Measurements from ENCODE around the gene RASD2. TPM values are rescaled to one million over a fixed set of nuclear protein-coding genes. Genes with fewer than 3 reads are reported as not detected.

The RASD2 gene
- polyA plus RNA-seq, 1 donor = 4.7 TPM

GRCh38 chr22:35558719-35559118, 18.1 kb downstream of the RASD2 start:
- Histone ChIP-seq H3K4me3 (ENCODE audit: low read length) (no peak overlapping the region), H3K27ac (ENCODE audit: low read length) (no peak overlapping the region), H3K27me3 (ENCODE audit: control insufficient read depth, insufficient read depth, low read length) (peaks cover 6% of the 10 kb centered on the region), H3K4me1 (ENCODE audit: control insufficient read depth, insufficient read depth, low read length) (no peaks in the 10 kb centered on the region), H3K9me3 (ENCODE audit: control insufficient read depth, low read depth, low read length) (no peaks in the 10 kb centered on the region), H3K36me3 (ENCODE audit: control insufficient read depth, insufficient read depth, low read length) (no peaks in the 10 kb centered on the region)
- no peak for DNase-seq
- WGBS (ENCODE audit: insufficient coverage, low lambda C conversion rate) = no CpG with 5 or more reads among the region's 3 CpGs

DNA sequence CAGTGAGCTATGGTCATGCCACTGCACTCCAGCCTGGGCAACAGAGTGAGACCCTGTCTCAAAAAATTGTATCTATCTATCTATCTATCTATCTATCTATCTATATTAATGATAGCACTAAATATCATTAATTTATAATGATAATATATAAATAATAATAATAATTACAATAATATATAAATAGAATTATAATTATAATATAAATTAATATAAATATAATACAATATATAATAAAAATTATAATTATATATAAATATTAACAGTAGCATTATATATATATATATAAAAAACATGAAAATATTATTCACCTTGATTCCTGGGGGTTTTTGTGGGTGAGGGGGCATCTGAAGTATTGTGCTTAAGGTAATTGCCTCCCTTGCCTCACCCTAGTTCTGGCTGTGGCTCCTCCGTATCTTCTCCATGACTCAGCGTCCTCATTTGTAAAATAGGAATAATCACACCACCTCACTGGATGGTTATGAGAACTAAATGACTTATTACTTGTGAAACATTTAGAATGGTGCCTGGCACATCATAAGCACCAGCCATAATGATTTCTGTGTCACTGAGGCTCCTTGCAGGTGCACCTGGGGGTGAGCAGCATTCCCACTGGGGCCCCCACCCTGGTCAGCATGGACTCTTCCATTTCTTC, 18.8 kb downstream of the RASD2 start:
- H3K36me3 ChIP-seq (ENCODE audit: control insufficient read depth, insufficient read depth, low read length) = no peaks in the 10 kb centered on the region
- H3K4me3 ChIP-seq (ENCODE audit: low read length) = no peak overlapping the region
- no peak overlapping the region for H3K27ac ChIP-seq (ENCODE audit: low read length)
- no CpG with 5 or more reads among the region's 2 CpGs for WGBS (ENCODE audit: insufficient coverage, low lambda C conversion rate)
- no peaks in the 10 kb centered on the region for H3K9me3 ChIP-seq (ENCODE audit: control insufficient read depth, low read depth, low read length)
- peaks cover 6% of the 10 kb centered on the region for H3K27me3 ChIP-seq (ENCODE audit: control insufficient read depth, insufficient read depth, low read length)
- DNase-seq = no peak
- H3K4me1 ChIP-seq (ENCODE audit: control insufficient read depth, insufficient read depth, low read length) = no peaks in the 10 kb centered on the region

- H3K27ac ChIP-seq (ENCODE audit: low read length) = no peak overlapping the region
- no CpG with 5 or more reads among the region's 5 CpGs for WGBS (ENCODE audit: insufficient coverage, low lambda C conversion rate)
Measured at GRCh38 chr22:35560366-35560765, 19.7 kb downstream of the RASD2 start.

GRCh38 chr22:35560824-35561223, 20.2 kb downstream of the RASD2 start:
- 100% methylated on average over 1 of the region's 1 CpG for WGBS (ENCODE audit: insufficient coverage, low lambda C conversion rate)
- no peaks in the 10 kb centered on the region for H3K9me3 ChIP-seq (ENCODE audit: control insufficient read depth, low read depth, low read length)

More at GRCh38 chr22:35560366-35560765, 19.7 kb downstream of the RASD2 start:
- Histone ChIP-seq H3K4me3 (ENCODE audit: low read length) (no peak overlapping the region), H3K27me3 (ENCODE audit: control insufficient read depth, insufficient read depth, low read length) (peaks cover 6% of the 10 kb centered on the region), H3K36me3 (ENCODE audit: control insufficient read depth, insufficient read depth, low read length) (no peaks in the 10 kb centered on the region), H3K4me1 (ENCODE audit: control insufficient read depth, insufficient read depth, low read length) (no peaks in the 10 kb centered on the region), H3K9me3 (ENCODE audit: control insufficient read depth, low read depth, low read length) (no peaks in the 10 kb centered on the region)
- no peak for DNase-seq

GRCh38 chr22:35561796-35562526, 21.3 kb downstream of the RASD2 start:
- Histone ChIP-seq H3K36me3 (ENCODE audit: control insufficient read depth, insufficient read depth, low read length) (no peaks in the 10 kb centered on the region), H3K27ac (ENCODE audit: low read length) (no peak overlapping the region), H3K9me3 (ENCODE audit: control insufficient read depth, low read depth, low read length) (no peaks in the 10 kb centered on the region), H3K4me3 (ENCODE audit: low read length) (no peak overlapping the region), H3K27me3 (ENCODE audit: control insufficient read depth, insufficient read depth, low read length) (peaks cover 6% of the 10 kb centered on the region), H3K4me1 (ENCODE audit: control insufficient read depth, insufficient read depth, low read length) (peaks cover 3% of the 10 kb centered on the region)
- no peak for DNase-seq
- 93% methylated on average over 3 of the region's 20 CpGs for WGBS (ENCODE audit: insufficient coverage, low lambda C conversion rate)

More at GRCh38 chr22:35560824-35561223, 20.2 kb downstream of the RASD2 start:
- no peak overlapping the region for H3K4me3 ChIP-seq (ENCODE audit: low read length)
- no peak for DNase-seq
- H3K36me3 ChIP-seq (ENCODE audit: control insufficient read depth, insufficient read depth, low read length) = no peaks in the 10 kb centered on the region
- peaks cover 6% of the 10 kb centered on the region for H3K27me3 ChIP-seq (ENCODE audit: control insufficient read depth, insufficient read depth, low read length)
- H3K27ac ChIP-seq (ENCODE audit: low read length) = no peak overlapping the region
- H3K4me1 ChIP-seq (ENCODE audit: control insufficient read depth, insufficient read depth, low read length) = peaks cover 3% of the 10 kb centered on the region

- Histone ChIP-seq H3K4me1 (ENCODE audit: control insufficient read depth, insufficient read depth, low read length) (peaks cover 3% of the 10 kb centered on the region), H3K36me3 (ENCODE audit: control insufficient read depth, insufficient read depth, low read length) (no peaks in the 10 kb centered on the region), H3K27me3 (ENCODE audit: control insufficient read depth, insufficient read depth, low read length) (peaks cover 6% of the 10 kb centered on the region), H3K4me3 (ENCODE audit: low read length) (no peak overlapping the region), H3K9me3 (ENCODE audit: control insufficient read depth, low read depth, low read length) (no peaks in the 10 kb centered on the region), H3K27ac (ENCODE audit: low read length) (no peak overlapping the region)
- DNase-seq = no peak
- WGBS (ENCODE audit: insufficient coverage, low lambda C conversion rate) = 67% methylated on average over 1 of the region's 7 CpGs
Measured at GRCh38 chr22:35563211-35563610, 22.6 kb downstream of the RASD2 start.

DNA sequence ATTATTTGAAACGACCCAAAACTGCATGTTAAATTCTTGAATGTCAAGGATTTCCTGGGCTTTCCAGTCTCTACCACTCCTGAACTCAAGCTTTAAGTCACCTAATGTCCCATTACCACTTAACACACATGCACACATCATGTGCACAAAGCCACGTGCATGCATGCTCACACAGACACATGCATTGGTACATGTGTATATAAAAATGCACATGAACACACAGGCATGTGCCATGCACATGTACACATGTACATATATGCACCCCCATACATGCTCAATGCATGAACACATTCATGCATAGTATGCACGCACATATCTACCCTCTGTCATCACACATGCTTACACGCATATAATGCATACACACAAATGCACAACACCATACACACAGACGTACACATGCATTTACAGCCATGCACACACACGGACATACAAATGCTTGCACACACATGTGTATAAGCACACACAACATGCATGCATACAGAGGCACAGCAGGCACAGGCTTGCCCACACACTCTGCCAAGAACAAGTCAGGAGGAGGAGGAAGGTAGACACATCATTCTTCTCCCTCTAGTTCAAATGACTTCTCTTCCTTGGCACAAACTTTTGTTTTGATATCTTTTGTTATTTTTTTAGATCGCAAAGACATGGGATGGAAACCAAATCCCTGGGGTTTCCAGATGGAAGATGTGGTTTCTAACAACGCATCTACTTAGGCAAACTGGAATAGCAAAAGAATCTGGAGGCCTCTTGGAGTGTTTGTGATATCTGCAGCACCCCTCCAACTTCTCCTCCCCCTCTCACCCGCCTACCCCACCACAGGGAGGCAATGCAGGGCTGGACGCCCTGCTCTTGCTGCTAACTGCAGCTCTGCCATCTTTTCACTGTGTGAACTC, 24.6 kb downstream of the RASD2 start:
- H3K27ac ChIP-seq (ENCODE audit: low read length) = no peak overlapping the region
- H3K4me1 ChIP-seq (ENCODE audit: control insufficient read depth, insufficient read depth, low read length) = peaks cover 3% of the 10 kb centered on the region
- DNase-seq = no peak
- H3K36me3 ChIP-seq (ENCODE audit: control insufficient read depth, insufficient read depth, low read length) = no peaks in the 10 kb centered on the region
- no peaks in the 10 kb centered on the region for H3K9me3 ChIP-seq (ENCODE audit: control insufficient read depth, low read depth, low read length)
- no CpG with 5 or more reads among the region's 10 CpGs for WGBS (ENCODE audit: insufficient coverage, low lambda C conversion rate)
- H3K27me3 ChIP-seq (ENCODE audit: control insufficient read depth, insufficient read depth, low read length) = peaks cover 4% of the 10 kb centered on the region
- H3K4me3 ChIP-seq (ENCODE audit: low read length) = no peak overlapping the region

DNA sequence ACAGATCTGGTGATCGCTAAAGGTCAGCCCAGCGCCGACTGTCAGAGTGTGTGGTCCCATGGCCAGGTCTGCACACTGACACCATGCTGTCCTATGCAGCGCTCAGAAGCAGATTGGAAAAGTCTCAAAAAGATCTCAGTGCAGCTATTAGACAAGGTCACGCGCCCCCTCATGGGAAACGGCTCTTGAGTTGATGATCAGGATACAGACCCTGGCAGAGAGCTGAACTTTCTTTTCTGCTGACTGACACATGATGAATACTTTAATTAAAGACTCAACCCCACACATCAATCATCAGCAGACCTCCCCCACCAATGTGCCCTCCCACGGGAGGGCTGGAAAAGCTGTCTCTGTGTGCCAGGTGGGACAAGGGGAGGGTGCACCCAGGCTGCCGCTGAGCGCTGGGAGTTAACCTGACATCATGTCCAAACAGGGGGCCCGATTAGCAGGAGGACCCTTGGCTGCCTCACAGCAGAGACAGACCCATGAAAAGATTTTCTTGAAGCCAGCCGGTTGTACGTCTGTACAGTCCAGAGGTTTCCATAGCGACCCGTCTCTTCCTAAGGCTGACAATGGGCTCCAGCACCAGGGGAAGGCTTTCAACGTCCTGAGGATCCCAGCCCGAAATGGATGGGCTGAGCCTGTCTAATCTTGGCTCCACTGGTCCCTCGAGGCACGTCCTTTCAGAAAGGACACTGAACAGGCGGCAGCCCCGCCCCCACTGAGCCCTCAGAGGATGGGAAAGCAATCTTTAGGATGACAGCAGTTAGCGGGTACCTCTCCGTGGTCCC, 26.9 kb downstream of the RASD2 start:
- no peak overlapping the region for H3K4me3 ChIP-seq (ENCODE audit: low read length)
- H3K4me1 ChIP-seq (ENCODE audit: control insufficient read depth, insufficient read depth, low read length) = peaks cover 3% of the 10 kb centered on the region
- no peaks in the 10 kb centered on the region for H3K9me3 ChIP-seq (ENCODE audit: control insufficient read depth, low read depth, low read length)
- no CpG with 5 or more reads among the region's 23 CpGs for WGBS (ENCODE audit: insufficient coverage, low lambda C conversion rate)
- H3K36me3 ChIP-seq (ENCODE audit: control insufficient read depth, insufficient read depth, low read length) = no peaks in the 10 kb centered on the region
- DNase-seq = no peak
- no peaks in the 10 kb centered on the region for H3K27me3 ChIP-seq (ENCODE audit: control insufficient read depth, insufficient read depth, low read length)
- H3K27ac ChIP-seq (ENCODE audit: low read length) = no peak overlapping the region

DNA sequence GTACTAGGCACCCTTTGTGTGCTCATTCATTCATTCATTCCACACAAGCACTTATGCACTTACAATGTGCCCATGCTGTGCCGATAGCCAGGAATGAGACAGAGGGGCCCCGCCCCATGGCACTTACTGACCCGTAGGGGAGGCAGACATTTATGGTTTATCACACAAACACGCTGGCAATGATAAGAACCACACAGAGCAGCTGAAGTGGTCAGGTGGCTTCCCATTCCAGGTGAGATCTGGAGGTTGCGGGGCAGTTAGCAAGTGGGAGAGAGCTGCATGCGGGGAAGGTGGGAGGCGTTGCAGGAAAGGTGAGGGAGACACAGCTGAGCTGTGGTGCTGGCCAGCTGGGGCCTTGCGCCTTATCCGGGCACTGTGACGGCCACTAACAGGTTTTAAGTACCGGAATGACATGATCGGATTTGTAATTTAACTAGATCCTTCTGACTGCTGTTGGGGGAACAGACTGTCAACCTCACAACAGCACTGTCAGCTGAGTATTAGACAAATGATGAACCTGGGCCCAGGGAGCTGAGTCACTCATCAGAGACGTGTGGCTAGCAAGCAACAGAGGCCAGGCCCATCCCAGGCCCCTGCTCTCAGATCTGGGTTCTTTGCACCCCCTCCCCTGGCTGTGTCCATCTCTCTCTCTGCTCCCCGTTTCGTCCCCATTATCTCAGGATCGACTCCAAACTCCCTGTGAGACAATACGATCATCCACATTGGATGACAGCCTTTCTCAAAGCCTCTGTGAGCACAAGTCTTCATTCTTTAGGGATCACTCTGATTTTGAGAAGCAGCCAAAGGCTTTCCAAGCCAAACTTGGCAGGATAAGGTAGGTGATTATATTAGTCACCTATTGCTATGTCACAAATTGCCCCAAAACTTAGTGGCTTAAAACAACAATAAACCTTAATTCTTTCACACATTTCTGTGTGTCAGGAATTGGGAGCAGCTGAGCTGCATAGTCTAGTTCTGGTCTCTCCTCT, 28.4 kb downstream of the RASD2 start:
- Histone ChIP-seq H3K27ac (ENCODE audit: low read length) (no peak overlapping the region), H3K36me3 (ENCODE audit: control insufficient read depth, insufficient read depth, low read length) (no peaks in the 10 kb centered on the region), H3K4me1 (ENCODE audit: control insufficient read depth, insufficient read depth, low read length) (peaks cover 3% of the 10 kb centered on the region), H3K27me3 (ENCODE audit: control insufficient read depth, insufficient read depth, low read length) (no peaks in the 10 kb centered on the region), H3K4me3 (ENCODE audit: low read length) (no peak overlapping the region), H3K9me3 (ENCODE audit: control insufficient read depth, low read depth, low read length) (no peaks in the 10 kb centered on the region)
- no CpG with 5 or more reads among the region's 17 CpGs for WGBS (ENCODE audit: insufficient coverage, low lambda C conversion rate)
- DNase-seq = peak in 1 of 2 donors; percentile 39

Data from large intestine (tissue), 3 donors.